ENCODE results near the gene TXNL4B. TPM values are rescaled to one million over a fixed set of nuclear protein-coding genes. Genes with fewer than 3 reads are reported as not detected.

The TXNL4B gene
- total RNA-seq, 1 experiment from 2014 or later: 9.9 TPM

DNA sequence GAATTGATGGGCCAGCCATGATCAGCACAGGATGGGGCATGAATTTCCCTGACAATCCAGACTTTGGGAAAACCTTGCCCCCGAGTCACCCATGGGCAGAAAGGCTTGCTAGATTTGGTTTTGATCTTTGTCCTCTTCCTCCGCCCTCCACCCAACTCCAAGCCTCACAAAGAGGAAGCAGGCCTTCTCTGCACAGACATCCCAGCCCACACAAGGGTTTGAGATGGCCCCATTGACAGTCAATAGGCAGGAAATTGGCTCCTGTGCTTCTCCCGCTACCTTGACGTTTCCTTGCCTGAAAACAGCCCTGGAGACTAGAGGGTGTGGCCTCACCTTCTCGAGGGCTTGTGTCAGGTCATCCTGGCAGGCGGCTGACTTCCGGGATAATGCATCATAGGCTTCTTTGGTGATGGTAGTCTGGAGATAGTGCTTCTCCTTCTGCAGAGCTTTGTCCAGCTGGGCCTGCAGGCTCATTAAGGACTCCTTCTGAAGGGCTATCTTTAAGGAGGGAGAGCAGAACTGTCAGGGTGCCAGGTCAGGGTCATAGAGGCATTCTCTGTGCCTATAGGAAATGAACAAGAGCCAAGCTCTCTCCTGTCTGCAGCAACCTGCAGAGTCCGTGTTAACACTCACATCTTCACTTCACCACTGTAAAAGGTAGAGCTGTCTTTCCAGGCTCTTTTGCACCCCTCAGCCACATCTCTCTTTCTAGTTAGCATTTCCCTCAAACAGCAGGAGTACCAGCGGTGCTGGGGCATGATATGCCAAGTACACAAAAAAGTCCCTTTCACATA is 32.4 kb upstream of the TXNL4B start:
- H3K27me3 ChIP-seq (ENCODE audit: insufficient read depth, low read length): no peaks in the 10 kb centered on the region
- Mint-ChIP-seq H3K4me1 (peaks cover 22 to 23% of the 10 kb centered on the region in 2 experiments), H3K4me3 (no peak overlapping the region), H3K27me3 (ENCODE audit: low read depth) (no peaks in the 10 kb centered on the region), H3K27ac (peak overlapping the region in 2 of 3 experiments; percentile 2 to 56; a peak in 4 of 7 replicates), H3K9me3 (no peaks in the 10 kb centered on the region), H3K36me3 (ENCODE audit: insufficient read depth in 1 of 3, low read depth in 3 of 3) (no peaks in the 10 kb centered on the region)
- WGBS (ENCODE audit: extremely low coverage, insufficient read length, low lambda C conversion rate): no CpG with 5 or more reads among the region's 9 CpGs
- H3K4me1 ChIP-seq (ENCODE audit: insufficient read depth, low read length): no peaks in the 10 kb centered on the region; the same call in 1 of the 2 replicates
- no peak overlapping the region for H3K23ac ChIP-seq (ENCODE audit: insufficient read length, low read depth, low read length)
- no peak for DNase-seq
- H3K4ac ChIP-seq (ENCODE audit: low read depth, low read length): no peak overlapping the region
- H2BK20ac ChIP-seq (ENCODE audit: low read depth, low read length, poor library complexity, severe bottlenecking): no peak overlapping the region
- no peak overlapping the region for H3K56ac ChIP-seq (ENCODE audit: insufficient read length, low read depth, low read length)
- no peak overlapping the region for H2AFZ ChIP-seq (ENCODE audit: low read length)
- no peak overlapping the region for H4K5ac ChIP-seq (ENCODE audit: insufficient read length, low read depth, low read length)
- no peak overlapping the region for H3K27ac ChIP-seq (ENCODE audit: insufficient read length, low read depth, low read length)
- H3K79me2 ChIP-seq (ENCODE audit: insufficient read depth, low read length): no peaks in the 10 kb centered on the region
- H3K9me3 ChIP-seq (ENCODE audit: control insufficient read depth, low read depth, low read length): no peaks in the 10 kb centered on the region
- H2BK5ac ChIP-seq (ENCODE audit: insufficient read length, low read length): no peak overlapping the region
- H3K4me2 ChIP-seq (ENCODE audit: insufficient read depth, insufficient read length, low read length): no peak overlapping the region
- H3K14ac ChIP-seq (ENCODE audit: insufficient read depth, low read length): peak overlapping the region; percentile 42; the same call in 1 of the 2 replicates
- H4K91ac ChIP-seq (ENCODE audit: insufficient read length, low read depth, low read length): no peak overlapping the region
- no peak overlapping the region for H2AK5ac ChIP-seq (ENCODE audit: insufficient read length, low read length)
- H4K20me1 ChIP-seq (ENCODE audit: control insufficient read depth, insufficient read depth, insufficient read length): no peaks in the 10 kb centered on the region
- no peak overlapping the region for H4K8ac ChIP-seq (replicated peaks; ENCODE audit: insufficient read length, low read depth, low read length)
- TF ChIP-seq, protein P1, sequence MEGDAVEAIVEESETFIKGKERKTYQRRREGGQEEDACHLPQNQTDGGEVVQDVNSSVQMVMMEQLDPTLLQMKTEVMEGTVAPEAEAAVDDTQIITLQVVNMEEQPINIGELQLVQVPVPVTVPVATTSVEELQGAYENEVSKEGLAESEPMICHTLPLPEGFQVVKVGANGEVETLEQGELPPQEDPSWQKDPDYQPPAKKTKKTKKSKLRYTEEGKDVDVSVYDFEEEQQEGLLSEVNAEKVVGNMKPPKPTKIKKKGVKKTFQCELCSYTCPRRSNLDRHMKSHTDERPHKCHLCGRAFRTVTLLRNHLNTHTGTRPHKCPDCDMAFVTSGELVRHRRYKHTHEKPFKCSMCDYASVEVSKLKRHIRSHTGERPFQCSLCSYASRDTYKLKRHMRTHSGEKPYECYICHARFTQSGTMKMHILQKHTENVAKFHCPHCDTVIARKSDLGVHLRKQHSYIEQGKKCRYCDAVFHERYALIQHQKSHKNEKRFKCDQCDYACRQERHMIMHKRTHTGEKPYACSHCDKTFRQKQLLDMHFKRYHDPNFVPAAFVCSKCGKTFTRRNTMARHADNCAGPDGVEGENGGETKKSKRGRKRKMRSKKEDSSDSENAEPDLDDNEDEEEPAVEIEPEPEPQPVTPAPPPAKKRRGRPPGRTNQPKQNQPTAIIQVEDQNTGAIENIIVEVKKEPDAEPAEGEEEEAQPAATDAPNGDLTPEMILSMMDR (conservative IDR thresholded peaks at IDR 0.05): no peak
- no peak overlapping the region for H3K9ac ChIP-seq (ENCODE audit: extremely low read depth, insufficient read length, low read length)
- H3K23me2 ChIP-seq (ENCODE audit: insufficient read length, low read depth, low read length, poor library complexity, severe bottlenecking): no peaks in the 10 kb centered on the region
- no peak overlapping the region for H3K18ac ChIP-seq (ENCODE audit: insufficient read length, low read depth, low read length)
- H3T11ph ChIP-seq (ENCODE audit: low read length): no peak overlapping the region
- H2BK15ac ChIP-seq (ENCODE audit: low read depth, low read length): no peak overlapping the region
- no peaks in the 10 kb centered on the region for H3K79me1 ChIP-seq (ENCODE audit: insufficient read depth, low read depth, low read length, poor library complexity, severe bottlenecking)
- no peak overlapping the region for H2BK120ac ChIP-seq (ENCODE audit: low read depth, low read length, poor library complexity, severe bottlenecking)
- no peak overlapping the region for H2BK12ac ChIP-seq (ENCODE audit: insufficient read length, low read depth, low read length)

Measured in H9 (cell line).